Measurements from ENCODE around the gene MYO9B. TPM values are rescaled to one million over a fixed set of nuclear protein-coding genes. Genes with fewer than 3 reads are reported as not detected.
A peak's percentile ranks its signal among the peaks of the same experiment; 100 is the strongest.

MYO9B gene
- total and polyA plus RNA-seq, 2 of the 13 experiments (the other 11 are each of a cell fraction or from before 2014, with no cell fraction given), result 18.0 to 18.3 TPM

GRCh38 chr19:17245535-17245984 lies 170.0 kb downstream of the MYO9B start, which contains the start of gene NR2F6 (continued):
- TF ChIP-seq, protein P1, sequence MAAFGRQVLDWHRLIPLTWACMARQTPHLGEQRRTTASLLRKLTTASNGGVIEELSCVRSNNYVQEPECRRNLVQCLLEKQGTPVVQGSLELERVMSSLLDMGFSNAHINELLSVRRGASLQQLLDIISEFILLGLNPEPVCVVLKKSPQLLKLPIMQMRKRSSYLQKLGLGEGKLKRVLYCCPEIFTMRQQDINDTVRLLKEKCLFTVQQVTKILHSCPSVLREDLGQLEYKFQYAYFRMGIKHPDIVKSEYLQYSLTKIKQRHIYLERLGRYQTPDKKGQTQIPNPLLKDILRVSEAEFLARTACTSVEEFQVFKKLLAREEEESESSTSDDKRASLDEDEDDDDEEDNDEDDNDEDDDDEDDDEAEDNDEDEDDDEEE (CRISPR knock-in tag; IDR thresholded peaks at IDR 0.05), result no peak
- no peak for TF ChIP-seq ZBTB39 (CRISPR knock-in tag; IDR thresholded peaks at IDR 0.05)
- TF ChIP-seq POLR2AphosphoS5 (IDR thresholded peaks at IDR 0.05; ENCODE audit: low read depth, low read length), result 0 out of 2 replicates have a peak, but pooled peaks have one; percentile 25
- no peak for TF ChIP-seq ATF6 (CRISPR knock-in tag; conservative IDR thresholded peaks at IDR 0.05)
- TF ChIP-seq ZNF253 (CRISPR knock-in tag; IDR thresholded peaks at IDR 0.05; ENCODE audit: borderline replicate concordance), result no peak
